ENCODE data around the gene RWDD1. TPM values are rescaled to one million over a fixed set of nuclear protein-coding genes. Genes with fewer than 3 reads are reported as not detected.

The RWDD1 gene
- total and polyA plus RNA-seq, 8 donors, result 8.7 to 98.1 (median 47.6) TPM

- H3K4me1 ChIP-seq, result peaks cover 24 to 51% (median 28%) of the 10 kb centered on the region in 4 donors
Observed at GRCh38 chr6:116571683-116572000, 338 bp downstream of the RWDD1 start.

DNA sequence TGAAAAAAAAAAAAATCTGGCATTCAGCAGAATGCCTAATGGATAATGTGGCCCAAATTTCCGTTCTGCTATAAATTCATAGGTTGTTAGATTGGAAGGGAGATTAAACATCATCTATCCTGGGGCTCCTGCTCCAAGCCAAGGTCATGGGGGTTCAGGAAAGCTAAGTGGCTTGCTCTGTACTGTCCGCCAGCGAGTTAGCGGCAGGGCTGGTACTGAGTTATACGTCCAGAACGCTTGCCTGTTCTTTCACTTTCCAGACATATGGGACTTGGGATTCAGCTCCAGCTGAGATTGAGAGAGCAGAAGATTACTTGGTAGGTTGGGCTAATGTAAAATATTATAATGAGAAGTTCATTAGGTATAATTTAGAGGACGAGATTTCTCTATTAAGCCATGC is 858 bp downstream of the RWDD1 start:
- Histone ChIP-seq H3K27me3 (no peaks in the 10 kb centered on the region), H3K4me3 (peak overlapping the region; percentile 73 to 81 (median 76)), H3K27ac (peak overlapping the region in 4 of 5 donors; percentile 92 to 93 (median 92)), H3K4me1 (peaks cover 24 to 56% (median 28%) of the 10 kb centered on the region in 4 donors), H3K36me3 (peaks cover 0 to 25% (median 24%) of the 10 kb centered on the region in 4 donors), H3K9me3 (no peaks in the 10 kb centered on the region)
- intact Hi-C loops (cut with DNase I; ENCODE audit: low total_unique reads), result no loop called here
- DNase-seq, result peak; percentile 34 to 69
- no peak for TF ChIP-seq POLR2A (IDR thresholded peaks at IDR 0.05)
- no peak for TF ChIP-seq EP300 (IDR thresholded peaks at IDR 0.05)
- no peak for TF ChIP-seq POLR2AphosphoS5 (IDR thresholded peaks at IDR 0.05)
- TF ChIP-seq, protein P1, sequence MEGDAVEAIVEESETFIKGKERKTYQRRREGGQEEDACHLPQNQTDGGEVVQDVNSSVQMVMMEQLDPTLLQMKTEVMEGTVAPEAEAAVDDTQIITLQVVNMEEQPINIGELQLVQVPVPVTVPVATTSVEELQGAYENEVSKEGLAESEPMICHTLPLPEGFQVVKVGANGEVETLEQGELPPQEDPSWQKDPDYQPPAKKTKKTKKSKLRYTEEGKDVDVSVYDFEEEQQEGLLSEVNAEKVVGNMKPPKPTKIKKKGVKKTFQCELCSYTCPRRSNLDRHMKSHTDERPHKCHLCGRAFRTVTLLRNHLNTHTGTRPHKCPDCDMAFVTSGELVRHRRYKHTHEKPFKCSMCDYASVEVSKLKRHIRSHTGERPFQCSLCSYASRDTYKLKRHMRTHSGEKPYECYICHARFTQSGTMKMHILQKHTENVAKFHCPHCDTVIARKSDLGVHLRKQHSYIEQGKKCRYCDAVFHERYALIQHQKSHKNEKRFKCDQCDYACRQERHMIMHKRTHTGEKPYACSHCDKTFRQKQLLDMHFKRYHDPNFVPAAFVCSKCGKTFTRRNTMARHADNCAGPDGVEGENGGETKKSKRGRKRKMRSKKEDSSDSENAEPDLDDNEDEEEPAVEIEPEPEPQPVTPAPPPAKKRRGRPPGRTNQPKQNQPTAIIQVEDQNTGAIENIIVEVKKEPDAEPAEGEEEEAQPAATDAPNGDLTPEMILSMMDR (IDR thresholded peaks at IDR 0.05), result no peak
- WGBS, 5 donors, result 1 to 3% (median 2%) methylated on average over 7 of the region's 7 CpGs

More at GRCh38 chr6:116571683-116572000, 338 bp downstream of the RWDD1 start:
- peak overlapping the region; percentile 86 to 93 (median 92) for H3K27ac ChIP-seq
- TF ChIP-seq, protein P1 (IDR thresholded peaks at IDR 0.05), result no peak
- no peak for TF ChIP-seq POLR2AphosphoS5 (IDR thresholded peaks at IDR 0.05)
- TF ChIP-seq POLR2A (IDR thresholded peaks at IDR 0.05), result no peak
- TF ChIP-seq EP300 (IDR thresholded peaks at IDR 0.05), result no peak
- intact Hi-C loops (cut with DNase I; ENCODE audit: low total_unique reads), result no loop called here
- no peaks in the 10 kb centered on the region for H3K27me3 ChIP-seq
- no peaks in the 10 kb centered on the region for H3K9me3 ChIP-seq
- H3K4me3 ChIP-seq, result peak overlapping the region; percentile 73 to 81 (median 76)
- peaks cover 0 to 20% (median 20%) of the 10 kb centered on the region in 4 donors for H3K36me3 ChIP-seq
- WGBS, 5 donors, result 0% methylated on average over 11 to 12 of the region's 12 CpGs
- DNase-seq, result no peak

GRCh38 chr6:116575227-116575626 is 3.9 kb downstream of the RWDD1 start:
- no peak overlapping the region for H3K27ac ChIP-seq
- intact Hi-C loops (cut with DNase I; ENCODE audit: low total_unique reads), result no loop called here
- no peaks in the 10 kb centered on the region for H3K27me3 ChIP-seq
- no peaks in the 10 kb centered on the region for H3K9me3 ChIP-seq
- DNase-seq, result no peak
- peaks cover 0 to 38% (median 31%) of the 10 kb centered on the region in 4 donors for H3K36me3 ChIP-seq
- peaks cover 17 to 67% (median 30%) of the 10 kb centered on the region in 4 donors for H3K4me1 ChIP-seq
- TF ChIP-seq EP300 (IDR thresholded peaks at IDR 0.05), result no peak
- TF ChIP-seq, protein P1 (IDR thresholded peaks at IDR 0.05), result no peak
- TF ChIP-seq POLR2A (IDR thresholded peaks at IDR 0.05), result no peak
- no peak for TF ChIP-seq POLR2AphosphoS5 (IDR thresholded peaks at IDR 0.05)
- WGBS, 5 donors, result 90 to 98% (median 94%) methylated on average over 2 of the region's 2 CpGs
- H3K4me3 ChIP-seq, result no peak overlapping the region

DNA sequence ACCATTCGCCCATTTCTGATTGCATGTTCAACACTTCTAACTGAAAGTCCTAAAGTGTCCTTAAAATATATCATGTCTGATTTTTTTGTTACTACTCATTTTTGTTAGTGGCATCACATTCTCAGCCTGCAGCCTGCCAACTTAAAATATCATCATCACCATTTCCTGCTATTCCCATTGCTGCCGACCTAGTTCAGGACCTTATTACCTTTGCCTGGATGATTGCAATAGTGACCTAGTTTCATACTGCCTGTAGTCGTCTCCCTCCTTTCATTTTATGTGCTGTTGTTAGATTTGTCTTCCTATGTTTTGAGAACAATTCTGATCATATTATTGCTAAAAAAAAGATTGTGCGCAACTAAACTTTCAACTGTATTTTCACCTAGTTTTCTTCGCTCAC is 6.2 kb downstream of the RWDD1 start:
- Histone ChIP-seq H3K4me1 (peaks cover 12 to 60% (median 22%) of the 10 kb centered on the region in 4 donors), H3K27ac (no peak overlapping the region), H3K9me3 (no peaks in the 10 kb centered on the region), H3K36me3 (peaks cover 0 to 55% (median 46%) of the 10 kb centered on the region in 4 donors), H3K4me3 (no peak overlapping the region), H3K27me3 (no peaks in the 10 kb centered on the region)
- TF ChIP-seq EP300 (IDR thresholded peaks at IDR 0.05) (no peak), POLR2A (IDR thresholded peaks at IDR 0.05) (no peak), POLR2AphosphoS5 (IDR thresholded peaks at IDR 0.05) (no peak)
- TF ChIP-seq, protein P1 (IDR thresholded peaks at IDR 0.05), result no peak
- 81 to 89% (median 87%) methylated on average over 5 of the region's 5 CpGs for WGBS, 5 donors
- intact Hi-C loops (cut with DNase I; ENCODE audit: low total_unique reads), result no loop called here
- no peak for DNase-seq

All from stomach (tissue), 9 donors.